ENCODE results near the gene CCDC14. TPM values are rescaled to one million over a fixed set of nuclear protein-coding genes. Genes with fewer than 3 reads are reported as not detected.
A peak's percentile ranks its signal among the peaks of the same experiment; 100 is the strongest.
"Not testable (repeated sequence)": the region's sequence is repeated elsewhere in the genome, so short reads cannot be mapped to it uniquely, and the experiment has no call there.

Gene CCDC14
- total and polyA plus RNA-seq, 2 experiments from 2014 or later: 23.2 to 39.0 TPM

DNA sequence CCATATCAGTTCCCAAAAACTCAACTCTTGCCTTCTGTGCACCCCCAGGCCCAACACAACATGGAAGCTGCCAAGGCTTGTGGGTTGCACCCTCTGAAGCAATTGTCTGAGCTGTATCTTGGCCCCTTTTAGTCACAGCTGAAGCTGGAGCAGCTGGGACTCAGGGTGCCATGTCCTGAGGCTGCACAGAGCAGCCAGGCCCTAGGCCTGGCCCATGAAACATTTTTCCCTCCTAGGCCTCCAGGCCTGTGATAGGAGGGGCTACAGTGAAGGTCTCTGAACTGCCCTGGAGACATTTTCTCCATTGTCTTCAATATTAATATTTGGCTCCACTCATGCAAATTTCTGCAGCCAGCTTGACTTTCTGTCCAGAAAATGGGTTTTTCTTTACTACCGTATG is 68.8 kb downstream of the CCDC14 start:
- no peak overlapping the region for H3K4me3 ChIP-seq
- H3K27me3 ChIP-seq (replicated peaks; ENCODE audit: insufficient read depth): no peaks in the 10 kb centered on the region
- H3K27ac ChIP-seq: no peak overlapping the region
- TF ChIP-seq EZH2phosphoT487 (IDR thresholded peaks at IDR 0.05; ENCODE audit: insufficient read depth, low read depth): no peak
- TF ChIP-seq EZH2 (IDR thresholded peaks at IDR 0.05; ENCODE audit: insufficient read depth, poor library complexity, severe bottlenecking): no peak
- no peaks in the 10 kb centered on the region for H3F3A ChIP-seq (ENCODE audit: insufficient read depth)
- no peaks in the 10 kb centered on the region for H3K36me3 ChIP-seq (ENCODE audit: low read depth)
- H3K9me2 ChIP-seq (ENCODE audit: insufficient read depth): no peaks in the 10 kb centered on the region
- in situ Hi-C loops (cut with MboI): no loop called here
- H3K79me2 ChIP-seq (ENCODE audit: insufficient read depth): no peaks in the 10 kb centered on the region
- H3K4me1 ChIP-seq (ENCODE audit: insufficient read depth): no peaks in the 10 kb centered on the region
- H3K4me2 ChIP-seq (ENCODE audit: unreplicated experiment): no peak overlapping the region
- H3K9me3 ChIP-seq (ENCODE audit: low read depth): no peaks in the 10 kb centered on the region
- no peak overlapping the region for H3K9ac ChIP-seq
- DNase-seq: no peak
- no peaks in the 10 kb centered on the region for H4K20me1 ChIP-seq (ENCODE audit: insufficient read depth)
- H2AFZ ChIP-seq: no peak overlapping the region
- 0% methylated on average over 1 of the region's 1 CpG for WGBS, 2 experiments (ENCODE audit: low coverage in 1 of 2, low lambda C conversion rate in 2 of 2, missing lambda C conversion rate in 2 of 2)

DNA sequence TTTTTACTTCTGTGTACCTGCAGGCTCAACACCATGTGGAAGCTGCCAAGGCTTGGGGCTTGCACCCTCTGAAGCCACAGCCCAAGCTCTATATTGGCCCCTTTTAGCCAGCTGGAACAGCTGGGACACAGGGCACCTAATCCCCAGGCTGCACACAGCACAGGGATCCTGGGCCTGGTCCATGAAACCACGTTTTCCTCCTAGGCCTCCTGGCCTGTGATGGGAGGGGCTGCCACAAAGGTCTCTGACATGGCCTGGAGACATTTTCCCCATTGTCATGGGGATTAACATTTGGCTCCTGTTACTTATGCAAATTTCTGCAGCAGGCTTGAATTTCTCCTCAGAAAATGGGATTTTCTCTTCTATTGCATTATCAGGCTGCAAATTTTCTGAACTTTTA is 70.0 kb downstream of the CCDC14 start:
- H3K4me1 ChIP-seq (ENCODE audit: insufficient read depth); H3K36me3 ChIP-seq (ENCODE audit: low read depth); H3K9me2 ChIP-seq (ENCODE audit: insufficient read depth); H4K20me1 ChIP-seq (ENCODE audit: insufficient read depth); H3K4me2 ChIP-seq (ENCODE audit: unreplicated experiment); H2AFZ ChIP-seq; H3F3A ChIP-seq (ENCODE audit: insufficient read depth); H3K27me3 ChIP-seq (replicated peaks; ENCODE audit: insufficient read depth); H3K27ac ChIP-seq; H3K9ac ChIP-seq; in situ Hi-C loops (cut with MboI); DNase-seq; H3K4me3 ChIP-seq; H3K9me3 ChIP-seq (ENCODE audit: low read depth); H3K79me2 ChIP-seq (ENCODE audit: insufficient read depth): not testable (repeated sequence)
- WGBS, 2 experiments (ENCODE audit: low coverage in 1 of 2, low lambda C conversion rate in 2 of 2, missing lambda C conversion rate in 2 of 2): 15 to 17% methylated on average over 1 of the region's 1 CpG

DNA sequence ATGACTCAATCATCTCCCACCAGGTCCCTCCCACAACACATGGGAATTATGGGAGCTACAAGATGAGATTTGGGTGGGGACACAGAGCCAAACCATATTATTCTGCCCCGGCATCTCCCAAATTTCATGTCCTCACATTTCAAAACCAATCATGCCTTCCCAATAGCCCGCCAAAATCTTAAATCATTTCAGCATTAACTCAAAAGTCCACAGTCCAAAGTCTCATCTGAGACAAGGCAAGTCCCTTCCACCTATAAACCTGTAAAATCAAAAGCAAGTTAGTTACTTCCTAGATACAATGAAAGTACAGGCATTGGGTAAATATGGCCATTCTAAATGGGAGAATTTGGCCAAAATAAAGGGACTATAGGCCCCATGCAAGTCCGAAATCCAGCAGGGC is 70.9 kb downstream of the CCDC14 start:
- H3K79me2 ChIP-seq (ENCODE audit: insufficient read depth); H3K36me3 ChIP-seq (ENCODE audit: low read depth); H3K9me2 ChIP-seq (ENCODE audit: insufficient read depth); H3K27me3 ChIP-seq (replicated peaks; ENCODE audit: insufficient read depth); H3K4me3 ChIP-seq; H3K9me3 ChIP-seq (ENCODE audit: low read depth); H3F3A ChIP-seq (ENCODE audit: insufficient read depth); in situ Hi-C loops (cut with MboI); H3K4me2 ChIP-seq (ENCODE audit: unreplicated experiment); H2AFZ ChIP-seq; H4K20me1 ChIP-seq (ENCODE audit: insufficient read depth); H3K4me1 ChIP-seq (ENCODE audit: insufficient read depth); DNase-seq; H3K27ac ChIP-seq; H3K9ac ChIP-seq: not testable (repeated sequence)
- 70 to 73% methylated on average over 3 of the region's 3 CpGs for WGBS, 2 experiments (ENCODE audit: low coverage in 1 of 2, low lambda C conversion rate in 2 of 2, missing lambda C conversion rate in 2 of 2)

DNA sequence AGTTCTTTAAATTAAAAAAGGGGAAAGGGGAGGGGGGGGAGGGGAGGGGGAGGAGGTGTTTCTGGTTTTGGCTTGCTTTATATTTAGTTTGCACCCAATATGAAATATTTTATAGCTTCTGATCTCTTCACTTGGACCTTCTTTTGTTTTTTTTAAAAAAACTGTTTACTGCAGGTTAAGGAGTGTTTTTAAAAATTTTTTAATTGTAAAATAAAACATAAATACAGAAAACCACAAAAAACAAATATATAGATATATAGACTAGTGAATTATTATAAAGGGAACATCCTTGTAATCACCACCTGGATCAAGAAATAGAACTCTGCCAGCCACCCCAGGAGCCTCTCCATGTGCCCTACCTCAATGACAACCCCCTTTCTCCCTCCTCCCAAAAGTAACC is 76.0 kb downstream of the CCDC14 start:
- TF ChIP-seq EZH2 (IDR thresholded peaks at IDR 0.05; ENCODE audit: insufficient read depth, poor library complexity, severe bottlenecking) (no peak), EZH2phosphoT487 (IDR thresholded peaks at IDR 0.05; ENCODE audit: insufficient read depth, low read depth) (no peak)
- H4K20me1 ChIP-seq (ENCODE audit: insufficient read depth): no peaks in the 10 kb centered on the region
- H3K36me3 ChIP-seq (ENCODE audit: low read depth): no peaks in the 10 kb centered on the region
- H3F3A ChIP-seq (ENCODE audit: insufficient read depth): 0 out of 2 replicates have a peak, but pooled peaks cover 4% of the 10 kb centered on the region
- H3K9ac ChIP-seq: no peak overlapping the region
- no peaks in the 10 kb centered on the region for H3K27me3 ChIP-seq (replicated peaks; ENCODE audit: insufficient read depth)
- peak overlapping the region; percentile 93 for H2AFZ ChIP-seq
- H3K9me3 ChIP-seq (ENCODE audit: low read depth): no peaks in the 10 kb centered on the region
- H3K4me1 ChIP-seq (ENCODE audit: insufficient read depth): peaks cover 17% of the 10 kb centered on the region
- DNase-seq: no peak
- H3K4me2 ChIP-seq (ENCODE audit: unreplicated experiment): peak overlapping the region; percentile 74
- in situ Hi-C loops (cut with MboI): no loop called here
- H3K79me2 ChIP-seq (ENCODE audit: insufficient read depth): peaks cover 40% of the 10 kb centered on the region
- peak overlapping the region; percentile 76 for H3K4me3 ChIP-seq
- H3K9me2 ChIP-seq (ENCODE audit: insufficient read depth): no peaks in the 10 kb centered on the region
- H3K27ac ChIP-seq: no peak overlapping the region

DNA sequence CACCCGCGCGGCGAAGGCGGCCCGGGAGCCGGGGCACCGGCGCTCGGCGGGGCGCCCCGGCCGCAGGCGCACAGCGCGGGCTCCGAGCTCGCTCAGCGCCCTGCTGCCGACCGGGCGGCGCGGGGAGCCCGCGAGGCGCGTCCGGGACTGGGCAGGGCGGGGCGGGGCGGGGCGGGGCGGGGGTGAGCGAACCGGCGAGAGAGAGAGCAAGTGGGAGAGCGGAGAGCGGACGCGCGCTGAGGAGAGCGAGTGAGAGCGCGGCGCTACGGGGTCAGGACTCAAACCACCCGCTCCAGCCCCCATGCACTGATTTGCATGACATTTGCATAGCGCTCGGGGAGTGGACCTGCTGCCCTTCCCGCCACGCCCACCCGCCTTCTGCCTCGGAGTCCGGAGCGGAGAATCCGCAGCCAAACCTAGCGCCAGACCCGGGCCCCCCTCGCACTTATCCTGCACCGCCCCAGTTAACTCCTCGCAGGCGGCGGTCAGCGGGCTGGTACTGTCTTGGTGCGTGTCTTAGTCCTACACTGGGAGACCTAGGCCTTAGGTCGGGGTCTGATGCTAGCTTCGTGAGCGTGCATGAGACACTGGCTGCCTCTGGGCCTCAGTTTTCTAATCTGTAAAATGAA is 76.7 kb downstream of the CCDC14 start, which contains the start of gene MYLK:
Gene MYLK (minus strand): TSS at position 130 of the 629 bp plus-strand sequence. CDS start 90,491 bp downstream, outside the sequence.
- Histone ChIP-seq H3K9me2 (ENCODE audit: insufficient read depth) (no peaks in the 10 kb centered on the region), H4K20me1 (ENCODE audit: insufficient read depth) (no peaks in the 10 kb centered on the region), H3K9me3 (ENCODE audit: low read depth) (no peaks in the 10 kb centered on the region), H3K79me2 (ENCODE audit: insufficient read depth) (peaks cover 47% of the 10 kb centered on the region), H3K4me3 (peak within 1 kb of the TSS; percentile 100), H3K27me3 (replicated peaks; ENCODE audit: insufficient read depth) (no peaks in the 10 kb centered on the region), H3K27ac (0 out of 2 replicates have a peak within 1 kb of the TSS, but pooled peaks have one; percentile 8), H3K36me3 (ENCODE audit: low read depth) (0 out of 2 replicates have a peak, but pooled peaks cover 2% of the 10 kb centered on the region), H3F3A (ENCODE audit: insufficient read depth) (0 out of 2 replicates have a peak, but pooled peaks cover 4% of the 10 kb centered on the region), H3K4me2 (ENCODE audit: unreplicated experiment) (peak within 1 kb of the TSS; percentile 91), H2AFZ (peak within 1 kb of the TSS; percentile 93), H3K9ac (peak within 1 kb of the TSS; percentile 86), H3K4me1 (ENCODE audit: insufficient read depth) (peaks cover 17% of the 10 kb centered on the region)
- in situ Hi-C loops (cut with MboI): no loop called here
- WGBS, 2 experiments (ENCODE audit: low coverage in 1 of 2, low lambda C conversion rate in 2 of 2, missing lambda C conversion rate in 2 of 2): 3 to 5% methylated on average over 42 to 47 of the region's 70 CpGs
- TF ChIP-seq EZH2phosphoT487 (IDR thresholded peaks at IDR 0.05; ENCODE audit: insufficient read depth, low read depth): no peak
- TF ChIP-seq EZH2 (IDR thresholded peaks at IDR 0.05; ENCODE audit: insufficient read depth, poor library complexity, severe bottlenecking): no peak
- peak; percentile 96 for DNase-seq

Data from GM23248 (cell line).